HepG2 (cell line): ENCODE data around the gene EFNA3. TPM values are rescaled to one million over a fixed set of nuclear protein-coding genes. Genes with fewer than 3 reads are reported as not detected.

Experiments used
- ATAD3A ChIP-seq: sonication (generic); formaldehyde crosslinking; IDR thresholded peaks from 2 replicates; pipeline ENCODE4 v1.4.0; 2020; ENCODE audit warnings: missing genetic modification reagents
- ATRX ChIP-seq: sonication (generic); formaldehyde crosslinking; IDR thresholded peaks from 2 replicates; pipeline ENCODE4 v1.4.0; 2020; ENCODE audit warnings: missing genetic modification reagents, borderline replicate concordance
- NBN ChIP-seq: fragments of 450-650 bp; conservative IDR thresholded peaks from 2 replicates; pipeline ENCODE4 v1.6.1; 2017
- NFRKB ChIP-seq: fragments of 450-650 bp; IDR thresholded peaks from 2 replicates; pipeline ENCODE4 v1.6.1; 2017
- SSRP1 ChIP-seq: IDR thresholded peaks from 2 replicates; pipeline ENCODE4 v1.6.1; 2016; ENCODE audit warnings: control low read depth
- ZFP36L2 ChIP-seq: sonication (generic); formaldehyde crosslinking; IDR thresholded peaks from 2 replicates; pipeline ENCODE4 v1.4.0; 2020; ENCODE audit warnings: missing genetic modification reagents
- ZNF224 ChIP-seq: sonication (generic); formaldehyde crosslinking; IDR thresholded peaks from 2 replicates; pipeline ENCODE4 v1.5.0; 2020; ENCODE audit warnings: mild to moderate bottlenecking, missing genetic modification reagents
- ZNF501 ChIP-seq: sonication (generic); formaldehyde crosslinking; IDR thresholded peaks from 2 replicates; pipeline ENCODE4 v1.5.1; 2020; ENCODE audit warnings: mild to moderate bottlenecking, moderate library complexity, missing genetic modification reagents
- polyA plus RNA-seq, 8 experiments: library from polyadenylated mRNA; depleted of rRNA in 3 of 8; stranded (reverse) in 7 of 8; unstranded in 1 of 8; fragments of >200 nt; fragmentation: Illumina TruSeq in 4 of 8; extraction: Trizol in 4 of 8; gene quantifications; 2 replicates each; pipeline versions ENCODE4 v1.2.1 to v1.2.3, GENCODE V29; 2011 to 2016; ENCODE audit warnings: low read depth in 4 of 8, missing spikeins in 1 of 8, mixed read lengths in 1 of 8; ENCODE audit not compliant: insufficient read depth in 1 of 8
- total RNA-seq, 5 experiments: library from RNA; depleted of rRNA; stranded (reverse); fragments of >200 nt; fragmentation: Illumina TruSeq; extraction: Trizol; gene quantifications; 2 replicates each; pipeline ENCODE4 v1.2.3, GENCODE V29; 2016; ENCODE audit warnings: low read depth in 1 of 5
- TF ChIP-seq, protein P1 (sequence below): sonication (generic); formaldehyde crosslinking; conservative IDR thresholded peaks from 2 replicates; pipeline ENCODE4 v1.4.0; 2020; ENCODE audit warnings: missing genetic modification reagents
- TF ChIP-seq, protein P2 (sequence below), 2 experiments: IDR thresholded peaks; 2 replicates each; pipeline ENCODE4 v1.6.1; 2011 to 2012; ENCODE audit warnings: low read length in 2 of 2, borderline replicate concordance in 1 of 2, low read depth in 1 of 2, mild to moderate bottlenecking in 1 of 2, moderate library complexity in 1 of 2
- TF ChIP-seq, protein P3 (sequence below): sonication (generic); formaldehyde crosslinking; conservative IDR thresholded peaks from 2 replicates; pipeline ENCODE4 v1.4.0; 2020; ENCODE audit warnings: mild to moderate bottlenecking, missing genetic modification reagents, moderate library complexity
- TF ChIP-seq, protein P4 (sequence below): sonication (generic); formaldehyde crosslinking; IDR thresholded peaks from 2 replicates; pipeline ENCODE4 v1.4.0; 2020; ENCODE audit warnings: missing genetic modification reagents, borderline replicate concordance
- TF ChIP-seq, protein P5 (sequence below): IDR thresholded peaks from 2 replicates; pipeline ENCODE4 v1.6.1; 2012; ENCODE audit warnings: low read depth, low read length, improper control_type of control experiment

EFNA3 gene
- total and polyA plus RNA-seq, 2 of the 13 experiments (the other 11 are each of a cell fraction or from before 2014, with no cell fraction given) = 1.0 to 5.7 TPM

DNA sequence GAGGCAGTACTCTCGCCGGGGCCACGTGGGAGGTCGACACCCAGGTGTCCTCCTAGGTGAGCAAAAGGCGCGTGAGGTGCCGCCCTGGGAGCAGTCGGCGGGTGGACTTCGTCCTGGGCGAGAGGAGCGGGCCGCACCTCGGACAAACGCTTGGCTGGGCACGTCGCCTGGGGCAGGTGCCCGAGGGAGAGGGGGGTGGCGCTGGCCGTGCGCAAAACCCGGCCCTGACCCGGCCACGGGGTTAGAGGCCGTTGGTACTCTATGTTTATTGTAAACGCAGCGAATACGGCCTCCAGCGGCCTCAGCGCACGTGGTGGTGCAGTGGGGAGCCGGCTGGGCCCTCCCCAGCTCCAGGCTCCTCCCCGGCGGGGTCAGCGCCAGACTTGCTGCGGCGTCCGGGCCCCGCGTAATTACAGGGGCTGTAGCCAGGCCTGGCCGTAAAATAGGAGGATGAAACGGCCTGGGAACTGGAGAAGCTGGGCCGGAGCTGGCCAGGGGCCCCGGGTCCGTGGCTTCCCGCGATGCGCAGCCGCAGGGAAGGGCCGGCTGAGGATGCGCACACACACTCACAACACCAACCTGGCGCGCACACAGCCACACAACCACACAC, 47.4 kb downstream of the EFNA3 start (continued):
- TF ChIP-seq, protein P1, sequence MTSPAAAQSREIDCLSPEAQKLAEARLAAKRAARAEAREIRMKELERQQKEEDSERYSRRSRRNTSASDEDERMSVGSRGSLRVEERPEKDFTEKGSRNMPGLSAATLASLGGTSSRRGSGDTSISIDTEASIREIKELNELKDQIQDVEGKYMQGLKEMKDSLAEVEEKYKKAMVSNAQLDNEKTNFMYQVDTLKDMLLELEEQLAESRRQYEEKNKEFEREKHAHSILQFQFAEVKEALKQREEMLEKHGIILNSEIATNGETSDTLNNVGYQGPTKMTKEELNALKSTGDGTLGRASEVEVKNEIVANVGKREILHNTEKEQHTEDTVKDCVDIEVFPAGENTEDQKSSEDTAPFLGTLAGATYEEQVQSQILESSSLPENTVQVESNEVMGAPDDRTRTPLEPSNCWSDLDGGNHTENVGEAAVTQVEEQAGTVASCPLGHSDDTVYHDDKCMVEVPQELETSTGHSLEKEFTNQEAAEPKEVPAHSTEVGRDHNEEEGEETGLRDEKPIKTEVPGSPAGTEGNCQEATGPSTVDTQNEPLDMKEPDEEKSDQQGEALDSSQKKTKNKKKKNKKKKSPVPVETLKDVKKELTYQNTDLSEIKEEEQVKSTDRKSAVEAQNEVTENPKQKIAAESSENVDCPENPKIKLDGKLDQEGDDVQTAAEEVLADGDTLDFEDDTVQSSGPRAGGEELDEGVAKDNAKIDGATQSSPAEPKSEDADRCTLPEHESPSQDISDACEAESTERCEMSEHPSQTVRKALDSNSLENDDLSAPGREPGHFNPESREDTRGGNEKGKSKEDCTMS (CRISPR knock-in tag) = 0 out of 2 replicates have a peak, but pooled peaks have one; percentile 47
- no peak for TF ChIP-seq ATRX (CRISPR knock-in tag)
- TF ChIP-seq ZNF224 (CRISPR knock-in tag) = 0 out of 2 replicates have a peak, but pooled peaks have one; percentile 28
- TF ChIP-seq, protein P2, sequence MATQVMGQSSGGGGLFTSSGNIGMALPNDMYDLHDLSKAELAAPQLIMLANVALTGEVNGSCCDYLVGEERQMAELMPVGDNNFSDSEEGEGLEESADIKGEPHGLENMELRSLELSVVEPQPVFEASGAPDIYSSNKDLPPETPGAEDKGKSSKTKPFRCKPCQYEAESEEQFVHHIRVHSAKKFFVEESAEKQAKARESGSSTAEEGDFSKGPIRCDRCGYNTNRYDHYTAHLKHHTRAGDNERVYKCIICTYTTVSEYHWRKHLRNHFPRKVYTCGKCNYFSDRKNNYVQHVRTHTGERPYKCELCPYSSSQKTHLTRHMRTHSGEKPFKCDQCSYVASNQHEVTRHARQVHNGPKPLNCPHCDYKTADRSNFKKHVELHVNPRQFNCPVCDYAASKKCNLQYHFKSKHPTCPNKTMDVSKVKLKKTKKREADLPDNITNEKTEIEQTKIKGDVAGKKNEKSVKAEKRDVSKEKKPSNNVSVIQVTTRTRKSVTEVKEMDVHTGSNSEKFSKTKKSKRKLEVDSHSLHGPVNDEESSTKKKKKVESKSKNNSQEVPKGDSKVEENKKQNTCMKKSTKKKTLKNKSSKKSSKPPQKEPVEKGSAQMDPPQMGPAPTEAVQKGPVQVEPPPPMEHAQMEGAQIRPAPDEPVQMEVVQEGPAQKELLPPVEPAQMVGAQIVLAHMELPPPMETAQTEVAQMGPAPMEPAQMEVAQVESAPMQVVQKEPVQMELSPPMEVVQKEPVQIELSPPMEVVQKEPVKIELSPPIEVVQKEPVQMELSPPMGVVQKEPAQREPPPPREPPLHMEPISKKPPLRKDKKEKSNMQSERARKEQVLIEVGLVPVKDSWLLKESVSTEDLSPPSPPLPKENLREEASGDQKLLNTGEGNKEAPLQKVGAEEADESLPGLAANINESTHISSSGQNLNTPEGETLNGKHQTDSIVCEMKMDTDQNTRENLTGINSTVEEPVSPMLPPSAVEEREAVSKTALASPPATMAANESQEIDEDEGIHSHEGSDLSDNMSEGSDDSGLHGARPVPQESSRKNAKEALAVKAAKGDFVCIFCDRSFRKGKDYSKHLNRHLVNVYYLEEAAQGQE (IDR thresholded peaks at IDR 0.05; ENCODE audit: borderline replicate concordance in 1 of 2, low read depth in 1 of 2, low read length in 2 of 2) = no peak; a peak in 1 of 4 replicates
- no peak for TF ChIP-seq NBN
- no peak; the same call in 1 of the 2 replicates for TF ChIP-seq ZFP36L2 (CRISPR knock-in tag)
- TF ChIP-seq, protein P3, sequence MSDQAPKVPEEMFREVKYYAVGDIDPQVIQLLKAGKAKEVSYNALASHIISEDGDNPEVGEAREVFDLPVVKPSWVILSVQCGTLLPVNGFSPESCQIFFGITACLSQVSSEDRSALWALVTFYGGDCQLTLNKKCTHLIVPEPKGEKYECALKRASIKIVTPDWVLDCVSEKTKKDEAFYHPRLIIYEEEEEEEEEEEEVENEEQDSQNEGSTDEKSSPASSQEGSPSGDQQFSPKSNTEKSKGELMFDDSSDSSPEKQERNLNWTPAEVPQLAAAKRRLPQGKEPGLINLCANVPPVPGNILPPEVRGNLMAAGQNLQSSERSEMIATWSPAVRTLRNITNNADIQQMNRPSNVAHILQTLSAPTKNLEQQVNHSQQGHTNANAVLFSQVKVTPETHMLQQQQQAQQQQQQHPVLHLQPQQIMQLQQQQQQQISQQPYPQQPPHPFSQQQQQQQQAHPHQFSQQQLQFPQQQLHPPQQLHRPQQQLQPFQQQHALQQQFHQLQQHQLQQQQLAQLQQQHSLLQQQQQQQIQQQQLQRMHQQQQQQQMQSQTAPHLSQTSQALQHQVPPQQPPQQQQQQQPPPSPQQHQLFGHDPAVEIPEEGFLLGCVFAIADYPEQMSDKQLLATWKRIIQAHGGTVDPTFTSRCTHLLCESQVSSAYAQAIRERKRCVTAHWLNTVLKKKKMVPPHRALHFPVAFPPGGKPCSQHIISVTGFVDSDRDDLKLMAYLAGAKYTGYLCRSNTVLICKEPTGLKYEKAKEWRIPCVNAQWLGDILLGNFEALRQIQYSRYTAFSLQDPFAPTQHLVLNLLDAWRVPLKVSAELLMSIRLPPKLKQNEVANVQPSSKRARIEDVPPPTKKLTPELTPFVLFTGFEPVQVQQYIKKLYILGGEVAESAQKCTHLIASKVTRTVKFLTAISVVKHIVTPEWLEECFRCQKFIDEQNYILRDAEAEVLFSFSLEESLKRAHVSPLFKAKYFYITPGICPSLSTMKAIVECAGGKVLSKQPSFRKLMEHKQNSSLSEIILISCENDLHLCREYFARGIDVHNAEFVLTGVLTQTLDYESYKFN (CRISPR knock-in tag) = peak; percentile 96
- TF ChIP-seq, protein P4, sequence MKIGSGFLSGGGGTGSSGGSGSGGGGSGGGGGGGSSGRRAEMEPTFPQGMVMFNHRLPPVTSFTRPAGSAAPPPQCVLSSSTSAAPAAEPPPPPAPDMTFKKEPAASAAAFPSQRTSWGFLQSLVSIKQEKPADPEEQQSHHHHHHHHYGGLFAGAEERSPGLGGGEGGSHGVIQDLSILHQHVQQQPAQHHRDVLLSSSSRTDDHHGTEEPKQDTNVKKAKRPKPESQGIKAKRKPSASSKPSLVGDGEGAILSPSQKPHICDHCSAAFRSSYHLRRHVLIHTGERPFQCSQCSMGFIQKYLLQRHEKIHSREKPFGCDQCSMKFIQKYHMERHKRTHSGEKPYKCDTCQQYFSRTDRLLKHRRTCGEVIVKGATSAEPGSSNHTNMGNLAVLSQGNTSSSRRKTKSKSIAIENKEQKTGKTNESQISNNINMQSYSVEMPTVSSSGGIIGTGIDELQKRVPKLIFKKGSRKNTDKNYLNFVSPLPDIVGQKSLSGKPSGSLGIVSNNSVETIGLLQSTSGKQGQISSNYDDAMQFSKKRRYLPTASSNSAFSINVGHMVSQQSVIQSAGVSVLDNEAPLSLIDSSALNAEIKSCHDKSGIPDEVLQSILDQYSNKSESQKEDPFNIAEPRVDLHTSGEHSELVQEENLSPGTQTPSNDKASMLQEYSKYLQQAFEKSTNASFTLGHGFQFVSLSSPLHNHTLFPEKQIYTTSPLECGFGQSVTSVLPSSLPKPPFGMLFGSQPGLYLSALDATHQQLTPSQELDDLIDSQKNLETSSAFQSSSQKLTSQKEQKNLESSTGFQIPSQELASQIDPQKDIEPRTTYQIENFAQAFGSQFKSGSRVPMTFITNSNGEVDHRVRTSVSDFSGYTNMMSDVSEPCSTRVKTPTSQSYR (CRISPR knock-in tag) = peak; percentile 94
- TF ChIP-seq ATAD3A (CRISPR knock-in tag) = no peak
- no peak for TF ChIP-seq NFRKB
- TF ChIP-seq, protein P5, sequence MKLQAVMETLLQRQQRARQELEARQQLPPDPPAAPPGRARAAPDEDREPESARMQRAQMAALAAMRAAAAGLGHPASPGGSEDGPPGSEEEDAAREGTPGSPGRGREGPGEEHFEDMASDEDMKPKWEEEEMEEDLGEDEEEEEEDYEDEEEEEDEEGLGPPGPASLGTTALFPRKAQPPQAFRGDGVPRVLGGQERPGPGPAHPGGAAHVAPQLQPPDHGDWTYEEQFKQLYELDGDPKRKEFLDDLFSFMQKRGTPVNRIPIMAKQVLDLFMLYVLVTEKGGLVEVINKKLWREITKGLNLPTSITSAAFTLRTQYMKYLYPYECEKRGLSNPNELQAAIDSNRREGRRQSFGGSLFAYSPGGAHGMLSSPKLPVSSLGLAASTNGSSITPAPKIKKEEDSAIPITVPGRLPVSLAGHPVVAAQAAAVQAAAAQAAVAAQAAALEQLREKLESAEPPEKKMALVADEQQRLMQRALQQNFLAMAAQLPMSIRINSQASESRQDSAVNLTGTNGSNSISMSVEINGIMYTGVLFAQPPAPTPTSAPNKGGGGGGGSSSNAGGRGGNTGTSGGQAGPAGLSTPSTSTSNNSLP = peak; percentile 50
- peak; percentile 86; the same call in 1 of the 2 replicates for TF ChIP-seq ZNF501 (CRISPR knock-in tag)
- TF ChIP-seq SSRP1 (CRISPR knock-in tag) = no peak
